HG03342 (cell line): ENCODE results near the gene OAT.

Source experiments
- ATAC-seq: cut with Tn5 transposase; IDR thresholded peaks from one replicate; pipeline ENCODE4 v1.9.1; 2021; ENCODE audit warnings: mild to moderate bottlenecking, moderate library complexity; ENCODE audit not compliant: unreplicated experiment

OAT gene

GRCh38 chr10:124356701-124357560 is 61.8 kb downstream of the OAT start:
- no peak for ATAC-seq

DNA sequence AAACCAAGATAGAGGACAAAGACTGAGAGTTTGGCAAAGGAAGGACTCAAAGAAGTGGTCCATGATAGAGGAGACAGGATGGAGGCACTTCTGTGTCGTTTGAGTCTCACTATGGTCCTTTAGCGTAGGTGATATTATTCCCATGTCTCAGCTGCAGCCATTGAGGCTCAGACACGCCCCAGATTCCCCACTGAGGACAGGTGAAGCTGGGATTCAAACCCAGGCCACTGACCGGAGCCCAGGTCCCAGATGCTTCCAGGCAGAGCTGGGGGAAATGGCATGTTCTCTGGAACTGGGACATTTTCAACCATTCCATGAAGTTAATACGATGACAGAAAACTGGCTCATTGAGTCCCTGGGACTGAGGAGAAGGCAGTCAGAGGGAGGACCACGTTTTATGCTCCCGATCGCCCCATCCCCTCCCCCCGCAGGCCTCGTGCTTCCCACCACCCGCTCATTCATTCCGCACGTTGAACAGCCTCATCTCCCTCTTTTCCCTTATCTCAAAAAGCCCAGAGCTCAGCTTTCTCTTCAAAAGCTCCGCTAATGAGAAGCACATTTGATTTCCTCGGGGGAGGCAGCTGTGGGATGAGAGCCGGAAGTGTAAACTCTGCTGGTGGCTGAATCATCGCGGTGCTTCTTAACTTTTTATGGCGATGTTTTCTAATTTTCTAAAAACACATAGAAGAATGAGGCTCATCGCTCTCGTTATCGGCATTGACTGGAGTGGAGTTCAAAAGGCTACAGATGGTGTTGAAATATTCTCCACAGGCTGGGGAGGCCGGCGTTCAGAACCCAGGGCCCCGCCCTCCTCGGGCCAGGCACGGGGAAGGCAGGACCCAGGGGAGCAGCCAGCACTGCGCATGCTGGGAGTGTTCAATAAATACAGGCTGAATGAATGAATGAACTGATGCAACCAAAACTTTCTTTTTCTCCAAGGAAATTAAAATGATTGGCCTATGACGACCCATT is 64.0 kb downstream of the OAT start:
- ATAC-seq: no peak

DNA sequence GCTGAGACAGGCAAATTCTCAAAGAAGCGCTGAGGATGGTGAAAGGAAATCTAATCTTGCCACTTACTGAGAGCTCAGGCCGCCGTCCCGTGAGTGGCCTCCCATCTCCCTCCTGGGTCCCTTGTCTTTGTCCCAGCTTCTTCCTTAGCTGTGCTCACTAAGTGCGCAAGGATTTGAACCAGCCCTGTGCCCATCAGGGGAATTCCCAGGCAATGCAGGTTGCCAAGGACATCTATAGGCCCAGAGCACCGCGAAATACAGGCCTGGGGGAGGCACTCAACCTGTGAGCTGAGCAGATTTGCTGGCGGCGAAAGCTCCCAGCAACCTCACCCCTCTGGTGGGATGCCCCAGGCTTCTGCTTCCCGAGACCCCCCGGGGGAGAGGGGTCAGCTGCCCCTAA is 64.8 kb downstream of the OAT start:
- ATAC-seq: no peak

DNA sequence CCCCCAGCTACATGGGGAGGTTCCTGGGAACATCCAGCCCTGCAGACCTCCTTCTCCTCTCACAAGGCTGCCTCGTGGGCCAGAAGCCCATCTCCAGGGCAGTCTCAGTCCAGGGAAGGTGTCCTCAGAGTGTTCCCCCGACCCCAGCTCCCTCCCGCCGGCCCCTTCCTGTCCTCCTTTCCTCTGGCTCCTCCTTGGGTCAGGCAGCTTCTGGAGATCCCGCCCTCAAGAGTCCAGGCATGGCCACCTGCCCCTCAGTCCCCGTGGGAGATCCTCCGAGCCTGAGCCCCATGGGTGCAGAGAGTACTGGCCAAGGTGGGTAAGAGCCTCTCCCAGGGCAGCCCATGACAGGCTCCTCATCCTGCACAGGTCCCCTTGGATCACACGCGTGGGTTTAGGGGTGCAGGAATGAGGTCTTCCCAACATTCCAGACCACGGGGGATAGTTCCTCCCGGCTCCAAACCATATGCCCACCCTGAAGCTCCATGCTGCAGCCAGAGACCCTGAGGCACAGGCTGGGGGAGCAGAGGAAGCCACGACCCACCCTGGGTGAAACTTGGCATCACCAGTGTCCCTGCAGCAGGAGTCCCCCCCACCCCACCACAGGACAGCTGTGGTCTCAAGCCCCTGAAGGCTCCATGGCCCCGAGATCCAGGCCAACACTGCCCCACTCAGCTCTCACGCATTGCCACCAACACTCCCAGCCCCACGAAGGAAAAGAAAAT is 65.5 kb downstream of the OAT start:
- no peak for ATAC-seq

- ATAC-seq: no peak
These were observed 67.1 kb downstream of the OAT start for GRCh38 chr10:124351481-124352220.

DNA sequence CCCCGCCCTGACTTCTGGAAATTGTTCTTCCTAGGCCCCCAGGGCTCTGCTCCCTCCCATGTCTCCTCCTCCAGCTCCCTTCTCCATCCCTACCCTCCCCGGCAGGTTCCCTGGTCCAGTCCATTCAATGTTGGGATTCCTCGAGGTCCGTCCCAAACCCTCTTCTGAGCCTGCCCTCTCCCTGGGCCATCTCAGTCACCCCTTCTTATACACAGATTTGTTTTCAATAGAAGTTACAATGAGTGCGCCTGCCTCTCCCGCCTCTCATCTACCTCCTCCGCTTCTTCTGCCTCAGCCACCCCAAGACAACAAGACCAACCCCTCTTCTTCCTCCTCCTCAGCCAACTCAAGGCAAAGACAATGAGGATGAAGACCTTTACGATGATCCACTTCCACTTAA is 67.9 kb downstream of the OAT start:
- no peak for ATAC-seq

- ATAC-seq: no peak
These were observed 68.8 kb downstream of the OAT start for GRCh38 chr10:124349996-124350280.

DNA sequence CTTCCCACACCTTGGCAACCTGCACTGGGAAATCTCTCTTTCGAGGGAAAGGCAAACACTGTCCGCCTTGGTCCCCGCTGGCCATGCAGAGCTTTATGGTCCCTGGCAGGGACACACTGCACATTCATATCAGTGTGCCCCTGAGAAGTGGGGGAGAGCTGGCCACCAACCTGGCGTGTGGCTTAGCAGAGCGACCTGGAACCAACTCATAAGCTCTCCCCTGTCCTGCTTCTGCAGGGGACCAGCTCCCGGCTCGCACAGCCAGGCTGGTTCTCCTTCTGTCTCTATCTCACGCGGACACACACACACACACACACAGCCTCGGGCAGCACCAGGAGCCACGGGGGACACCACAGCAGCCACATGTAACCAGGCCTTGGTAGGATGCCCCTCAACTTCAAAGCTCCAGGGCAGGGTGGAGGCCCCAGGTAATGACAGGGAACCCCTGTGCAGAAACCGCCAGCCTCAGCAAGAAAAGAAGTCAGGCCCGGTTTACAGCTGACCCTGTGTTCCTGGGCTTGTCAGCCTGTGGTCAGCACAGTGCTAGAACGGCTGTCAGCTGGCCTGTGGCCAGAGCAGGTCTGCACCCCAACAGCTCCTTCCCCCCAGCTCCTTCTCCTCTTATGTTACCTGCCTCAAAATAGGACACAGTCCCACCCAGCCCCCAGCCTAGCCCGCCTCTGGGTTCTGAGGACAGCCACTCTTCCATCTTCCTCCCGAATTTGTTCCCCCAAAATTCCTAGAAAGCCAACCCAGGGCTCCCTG is 69.3 kb downstream of the OAT start:
- no peak for ATAC-seq

- no peak for ATAC-seq
These were observed 69.9 kb downstream of the OAT start for GRCh38 chr10:124348801-124349200.

- no peak for ATAC-seq
These were observed 70.8 kb downstream of the OAT start for GRCh38 chr10:124347956-124348355.
